Keratinocyte (primary cell): Measurements from ENCODE around the gene FOXC1. TPM values are rescaled to one million over a fixed set of nuclear protein-coding genes. Genes with fewer than 3 reads are reported as not detected.

Experiments used
- DNase-seq: peaks from one replicate; pipeline ENCODE4 v3.0.0-alpha.2; 2011; ENCODE audit warnings: low read depth, missing footprints, low spot score
- FAIRE-seq: peaks from 2 replicates; lab custom pipeline; 2011; peaks lifted over from hg19 to GRCh38; lab: Jason Lieb, UNC
- H2AFZ ChIP-seq: 2 replicates; pipeline ENCODE4 v1.6.0; 2012; ENCODE audit warnings: low read length, control low read depth, inconsistent platforms; ENCODE audit not compliant: control insufficient read depth
- H3K27ac ChIP-seq: 2 replicates; pipeline ENCODE4 v1.5.1; 2011; ENCODE audit warnings: low read length; ENCODE audit not compliant: control insufficient read depth, insufficient read depth
- H3K27me3 ChIP-seq: 3 replicates; pipeline ENCODE4 v1.6.0; 2011; ENCODE audit warnings: low read length; ENCODE audit not compliant: control insufficient read depth, insufficient read depth; ENCODE audit errors: extremely low read depth
- H3K36me3 ChIP-seq, 2 experiments: 2 replicates in 1 of 2; 3 replicates in 1 of 2; pipeline ENCODE4 v1.5.1; 2011; ENCODE audit warnings: low read length in 2 of 2, mild to moderate bottlenecking in 1 of 2; ENCODE audit not compliant: control insufficient read depth in 2 of 2, insufficient read depth in 2 of 2; ENCODE audit errors: extremely low read depth in 1 of 2
- H3K4me1 ChIP-seq: 3 replicates; pipeline ENCODE4 v1.5.1; 2011; ENCODE audit warnings: low read length; ENCODE audit not compliant: control insufficient read depth, insufficient read depth; ENCODE audit errors: extremely low read depth
- H3K4me2 ChIP-seq: 3 replicates; pipeline ENCODE4 v1.6.0; 2011; ENCODE audit warnings: low read depth, low read length; ENCODE audit not compliant: control insufficient read depth, insufficient read depth; ENCODE audit errors: extremely low read depth
- H3K4me3 ChIP-seq, 3 experiments: fragments of 200-600 bp in 1 of 3; sonication (generic) in 1 of 3; 2 replicates in 2 of 3; 3 replicates in 1 of 3; pipeline ENCODE4 v1.5.1; 2011 to 2016; ENCODE audit warnings: low read length in 3 of 3, mild to moderate bottlenecking in 3 of 3, control low read depth in 2 of 3, inconsistent platforms in 1 of 3, low read depth in 1 of 3, mixed read lengths in 1 of 3, mixed run types in 1 of 3, moderate library complexity in 1 of 3; ENCODE audit not compliant: control insufficient read depth in 2 of 3, insufficient read depth in 2 of 3; ENCODE audit errors: extremely low read depth in 1 of 3
- H3K79me2 ChIP-seq: 2 replicates; pipeline ENCODE4 v1.6.0; 2012; ENCODE audit warnings: low read length; ENCODE audit not compliant: control insufficient read depth, insufficient read depth
- H3K9ac ChIP-seq: 3 replicates; pipeline ENCODE4 v1.6.0; 2011; ENCODE audit warnings: low read length; ENCODE audit not compliant: control insufficient read depth, insufficient read depth; ENCODE audit errors: extremely low read depth
- H3K9me1 ChIP-seq: 3 replicates; pipeline ENCODE4 v1.6.0; 2011; ENCODE audit warnings: low read length; ENCODE audit not compliant: control insufficient read depth, insufficient read depth; ENCODE audit errors: extremely low read depth
- H3K9me3 ChIP-seq: 2 replicates; pipeline ENCODE4 v1.5.1; 2012; ENCODE audit warnings: low read depth, low read length; ENCODE audit not compliant: control insufficient read depth
- H4K20me1 ChIP-seq: 3 replicates; pipeline ENCODE4 v1.6.0; 2011; ENCODE audit warnings: low read length; ENCODE audit not compliant: control insufficient read depth, insufficient read depth; ENCODE audit errors: extremely low read depth
- CTCF ChIP-seq, 3 experiments: IDR thresholded peaks in 1 of 3; conservative IDR thresholded peaks in 1 of 3; optimal IDR thresholded peaks in 1 of 3; 2 replicates in 2 of 3; 3 replicates in 1 of 3; pipeline versions ENCODE3 to v1.5.1; 2011; ENCODE audit warnings: low read length in 3 of 3, mild to moderate bottlenecking in 3 of 3, moderate library complexity in 2 of 3, control low read depth in 1 of 3, inconsistent platforms in 1 of 3; ENCODE audit not compliant: insufficient read depth in 2 of 3; ENCODE audit errors: extremely low read depth in 1 of 3
- EZH2 ChIP-seq: IDR thresholded peaks from one replicate; pipeline ENCODE4 v1.6.1; 2012; ENCODE audit warnings: inconsistent platforms, mild to moderate bottlenecking, low read length, moderate library complexity
- dilution Hi-C: fragments of 300-500 bp; cut with MboI; formaldehyde crosslinking; loops from one replicate; pipeline ENCODE4 v1.7.0; 2020; ENCODE audit warnings: low sequenced_read_pairs; ENCODE audit not compliant: extremely low pct_ligation_motif_present
- polyA plus RNA-seq, 5 experiments: library from polyadenylated mRNA; depleted of rRNA in 3 of 5; stranded (reverse) in 3 of 5; stranded (forward) in 1 of 5; unstranded in 1 of 5; fragments of >200 nt; gene quantifications; 1 replicate in 1 of 5; 2 replicates in 3 of 5; 3 replicates in 1 of 5; pipeline versions ENCODE4 v1.2.1 to v1.2.3, GENCODE V29; 2011 to 2012; ENCODE audit warnings: missing spikeins in 2 of 5, low read depth in 1 of 5, low replicate concordance in 1 of 5

The FOXC1 gene
- polyA plus RNA-seq, 1 donor (not counting 4 experiments of a cell fraction or from before 2014, with no cell fraction given) = 4.3 TPM

- no peaks in the 10 kb centered on the region for H3K9me1 ChIP-seq
- no peak overlapping the region for H3K27ac ChIP-seq
- H3K4me2 ChIP-seq = no peak overlapping the region
- no peak overlapping the region for H3K9ac ChIP-seq
- no peak for DNase-seq
- peaks cover 4% of the 10 kb centered on the region for H3K27me3 ChIP-seq
- TF ChIP-seq EZH2 (no peak), CTCF (optimal IDR thresholded peaks at IDR 0.05 in 1 of 3, IDR thresholded peaks at IDR 0.05 in 1 of 3, conservative IDR thresholded peaks at IDR 0.05 in 1 of 3; ENCODE audit: extremely low read depth in 1 of 3, insufficient read depth in 2 of 3, low read length in 3 of 3) (no peak)
- H3K4me3 ChIP-seq = no peak overlapping the region
- no peak overlapping the region for H2AFZ ChIP-seq
- FAIRE-seq = no peak
- H3K4me1 ChIP-seq = peaks cover 1% of the 10 kb centered on the region
- H3K79me2 ChIP-seq = no peaks in the 10 kb centered on the region
- no peaks in the 10 kb centered on the region for H3K36me3 ChIP-seq
- H4K20me1 ChIP-seq = no peaks in the 10 kb centered on the region
- no peaks in the 10 kb centered on the region for H3K9me3 ChIP-seq
- dilution Hi-C loops = no loop called here
These were observed 21.5 kb downstream of the FOXC1 start for GRCh38 chr6:1631251-1631650.

- Histone ChIP-seq H3K4me2 (no peak overlapping the region), H4K20me1 (no peaks in the 10 kb centered on the region), H3K4me3 (no peak overlapping the region), H2AFZ (no peak overlapping the region), H3K79me2 (no peaks in the 10 kb centered on the region), H3K9me1 (no peaks in the 10 kb centered on the region), H3K4me1 (peaks cover 17% of the 10 kb centered on the region), H3K36me3 (no peaks in the 10 kb centered on the region), H3K9me3 (no peaks in the 10 kb centered on the region), H3K27ac (no peak overlapping the region), H3K9ac (no peak overlapping the region), H3K27me3 (no peaks in the 10 kb centered on the region)
- TF ChIP-seq CTCF (optimal IDR thresholded peaks at IDR 0.05 in 1 of 3, IDR thresholded peaks at IDR 0.05 in 1 of 3, conservative IDR thresholded peaks at IDR 0.05 in 1 of 3; ENCODE audit: extremely low read depth in 1 of 3, insufficient read depth in 2 of 3, low read length in 3 of 3) (no peak), EZH2 (no peak)
- DNase-seq (no peak), FAIRE-seq (no peak)
- dilution Hi-C loops = no loop called here
These were observed 23.8 kb downstream of the FOXC1 start for GRCh38 chr6:1633366-1634021.
